Neural cell (in vitro differentiated cells): ENCODE results near the gene CNTNAP2. TPM values are rescaled to one million over a fixed set of nuclear protein-coding genes. Genes with fewer than 3 reads are reported as not detected.

Source experiments
- H2AFZ ChIP-seq: fragments of 200-600, 300-800 bp; sonication (generic), shearing (Covaris generic); 2 replicates; pipeline ENCODE4 v1.6.0; 2014; ENCODE audit warnings: low read depth, mild to moderate bottlenecking, antibody characterized with exemption, low read length, moderate library complexity
- H3F3A ChIP-seq: fragments of 200-600 bp; shearing (Covaris generic); 2 replicates; pipeline ENCODE4 v1.6.1; 2016; ENCODE audit warnings: mild to moderate bottlenecking, moderate library complexity, mixed read lengths, antibody characterized with exemption, low read length; ENCODE audit not compliant: insufficient read depth, poor library complexity, severe bottlenecking
- H3K27ac ChIP-seq: fragments of 200-600, 300-800 bp; sonication (generic), shearing (Covaris generic); 2 replicates; pipeline ENCODE4 v1.5.1; 2014; ENCODE audit warnings: mild to moderate bottlenecking, low read length, moderate library complexity
- H3K27me3 ChIP-seq: fragments of 300-800, 200-600 bp; sonication (generic), shearing (Covaris generic); 2 replicates; pipeline ENCODE4 v1.6.0; 2014; ENCODE audit warnings: mild to moderate bottlenecking, low read depth, low read length, moderate library complexity; ENCODE audit not compliant: insufficient read depth
- H3K36me3 ChIP-seq: fragments of 300-800, 200-600 bp; sonication (generic), shearing (Covaris generic); 2 replicates; pipeline ENCODE4 v1.5.1; 2014; ENCODE audit warnings: mild to moderate bottlenecking, antibody characterized with exemption, low read length, moderate library complexity; ENCODE audit not compliant: insufficient read depth
- H3K4me2 ChIP-seq: fragments of 300-800, 200-600 bp; sonication (generic), shearing (Covaris generic); 2 replicates; pipeline ENCODE4 v1.6.0; 2014; ENCODE audit warnings: mild to moderate bottlenecking, low read length
- H3K4me3 ChIP-seq: fragments of 300-800, 200-600 bp; sonication (generic), shearing (Covaris generic); 2 replicates; pipeline ENCODE4 v1.5.1; 2014; ENCODE audit warnings: mild to moderate bottlenecking, low read length, moderate library complexity
- H3K79me2 ChIP-seq: fragments of 200-600 bp; shearing (Covaris generic); replicated peaks from 2 replicates; pipeline ENCODE4 v1.6.0; 2014; ENCODE audit warnings: mild to moderate bottlenecking, low read length, moderate library complexity; ENCODE audit not compliant: insufficient read depth
- H3K9ac ChIP-seq: fragments of 300-800, 200-600 bp; sonication (generic), shearing (Covaris generic); 2 replicates; pipeline ENCODE4 v1.6.1; 2016; ENCODE audit warnings: mild to moderate bottlenecking, low read length, mixed read lengths
- H3K9me2 ChIP-seq: fragments of 200-600 bp; shearing (Covaris generic); 2 replicates; pipeline ENCODE4 v1.6.1; 2016; ENCODE audit warnings: mild to moderate bottlenecking, low read length, mixed read lengths; ENCODE audit not compliant: insufficient read depth
- H3K9me3 ChIP-seq: fragments of 200-600, 300-800 bp; sonication (generic), shearing (Covaris generic); 2 replicates; pipeline ENCODE4 v1.6.1; 2016; ENCODE audit warnings: mild to moderate bottlenecking, mixed run types, low read length, moderate library complexity, mixed read lengths
- H4K20me1 ChIP-seq: fragments of 200-600 bp; shearing (Covaris generic); 2 replicates; pipeline ENCODE4 v1.6.1; 2016; ENCODE audit warnings: mild to moderate bottlenecking, mixed run types; ENCODE audit not compliant: insufficient read depth
- EP300 ChIP-seq: fragments of 450-650 bp; conservative IDR thresholded peaks from 2 replicates; pipeline ENCODE4 v1.6.1; 2014; ENCODE audit warnings: antibody characterized with exemption, mild to moderate bottlenecking, moderate library complexity; ENCODE audit not compliant: poor library complexity, severe bottlenecking
- EZH2 ChIP-seq: fragments of 200-600, 300-800 bp; shearing (Covaris generic), sonication (generic); IDR thresholded peaks from 2 replicates; pipeline ENCODE4 v1.6.1; 2014; ENCODE audit warnings: antibody characterized with exemption, low read length, borderline replicate concordance, mild to moderate bottlenecking; ENCODE audit not compliant: insufficient read depth, poor library complexity, severe bottlenecking
- MXI1 ChIP-seq: fragments of 450-650 bp; conservative IDR thresholded peaks from 2 replicates; pipeline ENCODE4 v1.6.1; 2014; ENCODE audit warnings: antibody characterized with exemption, mild to moderate bottlenecking; ENCODE audit not compliant: poor library complexity, severe bottlenecking
- POLR2AphosphoS5 ChIP-seq: IDR thresholded peaks from 2 replicates; pipeline ENCODE4 v1.6.1; 2012
- RAD21 ChIP-seq: fragments of 450-650 bp; conservative IDR thresholded peaks from 2 replicates; pipeline ENCODE4 v1.6.1; 2014; ENCODE audit warnings: antibody characterized with exemption, mild to moderate bottlenecking, moderate library complexity
- SMC3 ChIP-seq: fragments of 450-650 bp; conservative IDR thresholded peaks from 2 replicates; pipeline ENCODE4 v1.6.1; 2014; ENCODE audit warnings: antibody characterized with exemption, mild to moderate bottlenecking, moderate library complexity; ENCODE audit not compliant: poor library complexity
- TAF1 ChIP-seq: IDR thresholded peaks from 2 replicates; pipeline ENCODE4 v1.6.1; 2012; ENCODE audit warnings: low read depth
- polyA plus RNA-seq: library from polyadenylated mRNA; depleted of rRNA; stranded (reverse); fragments of >200 nt; gene quantifications from 2 replicates; pipeline ENCODE4 v1.2.3, GENCODE V29; 2014
- TF ChIP-seq, protein P1 (sequence below): IDR thresholded peaks from 2 replicates; pipeline ENCODE4 v1.6.1; 2012; ENCODE audit warnings: borderline replicate concordance
- TF ChIP-seq, protein P2 (sequence below): fragments of 450-650 bp; IDR thresholded peaks from 2 replicates; pipeline ENCODE4 v1.5.1; 2014; ENCODE audit warnings: antibody characterized with exemption, mild to moderate bottlenecking, moderate library complexity; ENCODE audit not compliant: poor library complexity, severe bottlenecking

The CNTNAP2 gene
- polyA plus RNA-seq, 1 donor from 2014 or later, result 276 TPM

DNA sequence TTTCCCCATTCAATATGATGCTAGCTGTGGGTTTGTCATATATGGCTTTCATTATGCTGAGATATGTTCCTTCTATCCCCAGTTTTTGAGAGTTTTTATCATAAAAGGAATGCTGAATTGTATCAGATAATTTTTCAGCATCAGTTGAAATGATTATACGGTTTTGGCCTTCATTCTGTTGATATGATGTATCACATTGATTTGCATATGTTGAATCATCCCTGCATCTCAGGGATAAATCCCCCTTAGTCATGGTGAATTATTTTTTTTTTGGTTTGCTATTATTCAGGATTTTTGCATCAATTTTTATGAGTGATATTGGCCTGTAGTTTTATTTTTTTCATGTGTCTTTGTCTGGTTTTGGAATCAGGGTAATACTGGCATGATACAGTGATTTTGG is 1321.6 kb downstream of the CNTNAP2 start:
- H3K9ac ChIP-seq, result no peak overlapping the region
- no peak overlapping the region for H2AFZ ChIP-seq
- TF ChIP-seq MXI1 (no peak), EZH2 (no peak), POLR2AphosphoS5 (no peak), RAD21 (no peak), TAF1 (no peak), SMC3 (no peak), EP300 (no peak)
- TF ChIP-seq, protein P1, sequence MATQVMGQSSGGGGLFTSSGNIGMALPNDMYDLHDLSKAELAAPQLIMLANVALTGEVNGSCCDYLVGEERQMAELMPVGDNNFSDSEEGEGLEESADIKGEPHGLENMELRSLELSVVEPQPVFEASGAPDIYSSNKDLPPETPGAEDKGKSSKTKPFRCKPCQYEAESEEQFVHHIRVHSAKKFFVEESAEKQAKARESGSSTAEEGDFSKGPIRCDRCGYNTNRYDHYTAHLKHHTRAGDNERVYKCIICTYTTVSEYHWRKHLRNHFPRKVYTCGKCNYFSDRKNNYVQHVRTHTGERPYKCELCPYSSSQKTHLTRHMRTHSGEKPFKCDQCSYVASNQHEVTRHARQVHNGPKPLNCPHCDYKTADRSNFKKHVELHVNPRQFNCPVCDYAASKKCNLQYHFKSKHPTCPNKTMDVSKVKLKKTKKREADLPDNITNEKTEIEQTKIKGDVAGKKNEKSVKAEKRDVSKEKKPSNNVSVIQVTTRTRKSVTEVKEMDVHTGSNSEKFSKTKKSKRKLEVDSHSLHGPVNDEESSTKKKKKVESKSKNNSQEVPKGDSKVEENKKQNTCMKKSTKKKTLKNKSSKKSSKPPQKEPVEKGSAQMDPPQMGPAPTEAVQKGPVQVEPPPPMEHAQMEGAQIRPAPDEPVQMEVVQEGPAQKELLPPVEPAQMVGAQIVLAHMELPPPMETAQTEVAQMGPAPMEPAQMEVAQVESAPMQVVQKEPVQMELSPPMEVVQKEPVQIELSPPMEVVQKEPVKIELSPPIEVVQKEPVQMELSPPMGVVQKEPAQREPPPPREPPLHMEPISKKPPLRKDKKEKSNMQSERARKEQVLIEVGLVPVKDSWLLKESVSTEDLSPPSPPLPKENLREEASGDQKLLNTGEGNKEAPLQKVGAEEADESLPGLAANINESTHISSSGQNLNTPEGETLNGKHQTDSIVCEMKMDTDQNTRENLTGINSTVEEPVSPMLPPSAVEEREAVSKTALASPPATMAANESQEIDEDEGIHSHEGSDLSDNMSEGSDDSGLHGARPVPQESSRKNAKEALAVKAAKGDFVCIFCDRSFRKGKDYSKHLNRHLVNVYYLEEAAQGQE, result no peak
- TF ChIP-seq, protein P2, sequence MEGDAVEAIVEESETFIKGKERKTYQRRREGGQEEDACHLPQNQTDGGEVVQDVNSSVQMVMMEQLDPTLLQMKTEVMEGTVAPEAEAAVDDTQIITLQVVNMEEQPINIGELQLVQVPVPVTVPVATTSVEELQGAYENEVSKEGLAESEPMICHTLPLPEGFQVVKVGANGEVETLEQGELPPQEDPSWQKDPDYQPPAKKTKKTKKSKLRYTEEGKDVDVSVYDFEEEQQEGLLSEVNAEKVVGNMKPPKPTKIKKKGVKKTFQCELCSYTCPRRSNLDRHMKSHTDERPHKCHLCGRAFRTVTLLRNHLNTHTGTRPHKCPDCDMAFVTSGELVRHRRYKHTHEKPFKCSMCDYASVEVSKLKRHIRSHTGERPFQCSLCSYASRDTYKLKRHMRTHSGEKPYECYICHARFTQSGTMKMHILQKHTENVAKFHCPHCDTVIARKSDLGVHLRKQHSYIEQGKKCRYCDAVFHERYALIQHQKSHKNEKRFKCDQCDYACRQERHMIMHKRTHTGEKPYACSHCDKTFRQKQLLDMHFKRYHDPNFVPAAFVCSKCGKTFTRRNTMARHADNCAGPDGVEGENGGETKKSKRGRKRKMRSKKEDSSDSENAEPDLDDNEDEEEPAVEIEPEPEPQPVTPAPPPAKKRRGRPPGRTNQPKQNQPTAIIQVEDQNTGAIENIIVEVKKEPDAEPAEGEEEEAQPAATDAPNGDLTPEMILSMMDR, result no peak
- no peaks in the 10 kb centered on the region for H3K79me2 ChIP-seq
- H3F3A ChIP-seq, result no peaks in the 10 kb centered on the region
- no peak overlapping the region for H3K4me3 ChIP-seq
- H3K27ac ChIP-seq, result no peak overlapping the region
- no peaks in the 10 kb centered on the region for H3K9me3 ChIP-seq
- no peaks in the 10 kb centered on the region for H3K9me2 ChIP-seq
- no peak overlapping the region for H3K4me2 ChIP-seq
- no peaks in the 10 kb centered on the region for H3K27me3 ChIP-seq
- H3K36me3 ChIP-seq, result no peaks in the 10 kb centered on the region
- H4K20me1 ChIP-seq, result no peaks in the 10 kb centered on the region

DNA sequence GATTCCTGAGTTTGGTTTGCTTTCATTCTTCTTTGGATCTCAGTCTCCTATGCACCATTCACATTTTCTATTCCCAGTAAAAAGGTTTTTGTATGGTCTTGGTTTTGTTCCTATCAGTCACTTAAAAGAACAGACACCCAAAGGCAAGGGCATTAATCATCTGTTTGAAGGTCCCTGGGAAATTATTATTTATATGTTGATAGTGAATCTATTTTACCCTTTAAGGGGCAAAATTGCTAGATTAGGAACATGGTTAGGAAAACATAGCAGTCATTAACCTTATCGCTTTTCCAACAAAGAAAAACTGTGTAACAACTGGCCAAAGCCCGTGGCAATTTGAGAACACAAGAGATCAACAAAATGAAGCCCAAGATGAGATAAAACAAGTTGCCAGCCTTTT is 1327.3 kb downstream of the CNTNAP2 start:
- no peaks in the 10 kb centered on the region for H3K27me3 ChIP-seq
- no peak for TF ChIP-seq RAD21
- H3K9me2 ChIP-seq, result no peaks in the 10 kb centered on the region
- H3K9ac ChIP-seq, result no peak overlapping the region
- no peak overlapping the region for H3K4me3 ChIP-seq
- no peak overlapping the region for H3K4me2 ChIP-seq
- H2AFZ ChIP-seq, result no peak overlapping the region
- no peaks in the 10 kb centered on the region for H3K36me3 ChIP-seq
- H3K9me3 ChIP-seq, result no peaks in the 10 kb centered on the region
- no peak overlapping the region for H3K27ac ChIP-seq
- no peaks in the 10 kb centered on the region for H4K20me1 ChIP-seq
- H3F3A ChIP-seq, result no peaks in the 10 kb centered on the region
- H3K79me2 ChIP-seq, result no peaks in the 10 kb centered on the region

DNA sequence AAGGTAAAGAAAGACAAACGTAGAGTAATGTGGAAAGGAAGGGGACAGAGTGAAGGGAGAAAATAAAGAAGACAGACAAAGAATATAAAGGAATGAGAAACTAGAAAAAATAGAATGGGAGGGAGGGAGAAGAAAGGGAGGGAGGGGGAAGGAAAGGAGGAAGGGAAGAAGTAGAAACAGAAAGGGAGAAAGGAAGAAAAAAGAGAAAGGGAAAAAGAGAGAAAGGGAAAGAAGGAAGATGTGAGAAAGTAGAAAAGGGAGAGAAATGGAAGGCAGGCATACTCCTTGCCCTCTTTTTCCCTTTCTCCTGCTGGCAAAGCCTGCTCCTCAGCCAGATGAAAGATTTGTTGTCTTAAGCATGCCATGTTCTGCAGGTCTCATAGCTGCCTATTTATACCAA is 1336.2 kb downstream of the CNTNAP2 start:
- no peak overlapping the region for H3K27ac ChIP-seq
- no peaks in the 10 kb centered on the region for H3K9me3 ChIP-seq
- H3K4me2 ChIP-seq, result no peak overlapping the region
- H3K9ac ChIP-seq, result no peak overlapping the region
- no peaks in the 10 kb centered on the region for H3K36me3 ChIP-seq
- H3K79me2 ChIP-seq, result no peaks in the 10 kb centered on the region
- H3F3A ChIP-seq, result no peaks in the 10 kb centered on the region
- no peaks in the 10 kb centered on the region for H3K9me2 ChIP-seq
- H2AFZ ChIP-seq, result no peak overlapping the region
- H3K4me3 ChIP-seq, result no peak overlapping the region
- TF ChIP-seq EZH2, result no peak
- TF ChIP-seq EP300, result no peak
- TF ChIP-seq, protein P1, result no peak
- TF ChIP-seq MXI1, result no peak
- no peak for TF ChIP-seq TAF1
- no peak for TF ChIP-seq RAD21
- TF ChIP-seq SMC3, result no peak
- TF ChIP-seq, protein P2, result no peak
- TF ChIP-seq POLR2AphosphoS5, result no peak
- H3K27me3 ChIP-seq, result no peaks in the 10 kb centered on the region
- no peaks in the 10 kb centered on the region for H4K20me1 ChIP-seq
